Measurements from ENCODE around the gene MYO3B. TPM values are rescaled to one million over a fixed set of nuclear protein-coding genes. Genes with fewer than 3 reads are reported as not detected.
"Not testable (repeated sequence)": the region's sequence is repeated elsewhere in the genome, so short reads cannot be mapped to it uniquely, and the experiment has no call there.

The MYO3B gene
- total RNA-seq, 1 donor from 2014 or later, result 14.1 TPM

GRCh38 chr2:170566138-170566537 is 388.2 kb downstream of the MYO3B start:
- no peak for DNase-seq (ENCODE audit: low spot score)

DNA sequence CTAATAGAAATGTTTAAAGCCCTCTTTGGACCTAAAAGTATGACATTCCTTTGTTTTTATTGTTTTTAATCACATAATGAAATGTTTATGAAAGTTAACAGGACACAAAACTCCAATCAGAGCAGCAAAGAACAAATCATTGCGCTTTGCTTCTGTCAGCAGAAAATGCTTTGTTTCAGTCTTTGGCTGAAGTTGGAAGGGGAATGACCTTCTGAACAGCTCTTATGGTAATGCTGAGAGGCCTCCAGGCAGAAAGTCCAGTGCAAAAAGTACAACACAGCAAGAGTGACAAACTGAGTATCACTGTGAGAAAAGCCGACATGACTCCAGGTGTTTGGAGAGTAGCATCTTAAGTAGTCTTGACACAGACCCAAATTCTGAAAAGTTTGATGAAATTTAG is 389.5 kb downstream of the MYO3B start:
- DNase-seq (ENCODE audit: low spot score), result no peak

GRCh38 chr2:170568511-170568910 is 390.6 kb downstream of the MYO3B start:
- DNase-seq (ENCODE audit: low spot score), result no peak

- no peak for DNase-seq (ENCODE audit: low spot score)
These were observed 393.7 kb downstream of the MYO3B start for GRCh38 chr2:170571612-170572011.

GRCh38 chr2:170573671-170574070 is 395.7 kb downstream of the MYO3B start:
- no peak for DNase-seq (ENCODE audit: low spot score)

GRCh38 chr2:170576296-170576695 is 398.3 kb downstream of the MYO3B start:
- no peak for DNase-seq (ENCODE audit: low spot score)

- DNase-seq (ENCODE audit: low spot score), result no peak
These were observed 399.4 kb downstream of the MYO3B start for GRCh38 chr2:170577356-170577755.

GRCh38 chr2:170578606-170579005 is 400.7 kb downstream of the MYO3B start:
- no peak for DNase-seq (ENCODE audit: low spot score)

GRCh38 chr2:170579511-170579910 is 401.6 kb downstream of the MYO3B start:
- DNase-seq (ENCODE audit: low spot score), result no peak

DNA sequence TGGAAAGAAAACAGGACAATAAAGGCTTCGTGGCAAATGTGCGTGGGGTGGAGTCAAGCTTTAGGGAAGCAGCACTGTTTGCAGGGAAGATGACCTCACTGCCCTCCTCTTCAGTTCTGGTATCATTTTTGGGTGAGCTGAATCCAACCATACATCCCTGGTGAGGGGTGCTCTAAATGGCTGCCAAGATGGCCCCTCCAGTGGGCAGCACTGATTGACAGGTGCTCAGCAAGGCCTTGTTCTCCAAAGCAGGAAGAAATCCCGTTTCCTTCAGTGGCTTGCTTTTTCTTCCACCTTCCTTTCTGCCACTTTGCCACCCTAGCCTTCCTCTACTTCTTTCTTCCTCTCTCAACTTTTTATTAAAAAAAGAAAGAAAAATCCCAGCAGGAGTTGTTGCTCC is 404.4 kb downstream of the MYO3B start:
- no peak for DNase-seq (ENCODE audit: low spot score)

DNA sequence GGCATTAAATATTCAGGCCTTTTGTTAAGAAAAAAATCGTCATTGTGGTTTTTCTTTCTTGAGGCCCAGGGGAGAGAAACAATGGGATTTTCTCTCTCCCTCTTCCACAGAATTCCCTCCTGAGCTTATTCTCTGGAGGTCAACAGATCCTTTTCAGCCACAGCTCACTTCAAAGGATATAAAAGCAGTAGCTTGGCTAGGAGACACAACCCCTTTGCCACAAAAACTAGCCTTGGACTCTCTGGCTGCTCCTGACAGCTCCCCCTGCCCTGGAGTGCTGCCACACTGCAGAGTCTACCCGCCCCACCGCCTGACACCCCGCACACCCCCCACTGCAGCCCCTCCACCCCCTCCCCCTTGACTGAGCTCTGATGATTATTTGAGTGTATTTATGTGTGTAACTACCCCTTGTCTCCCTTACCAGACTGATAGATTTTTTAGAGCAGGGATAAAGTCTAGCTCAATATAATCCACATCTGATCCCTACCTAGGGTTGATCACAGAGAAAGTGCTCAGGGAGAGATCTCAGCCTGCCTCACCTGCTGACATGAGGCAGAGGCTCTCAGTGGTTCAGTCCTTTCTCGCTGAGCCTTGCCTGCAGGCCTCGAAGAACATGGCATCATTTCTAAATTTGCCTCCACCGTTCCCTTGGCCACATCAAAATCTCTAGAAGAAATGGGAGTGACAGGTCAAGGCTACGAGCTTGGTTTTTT is 405.0 kb downstream of the MYO3B start:
- DNase-seq (ENCODE audit: low spot score), result no peak

GRCh38 chr2:170585067-170585466 is 407.1 kb downstream of the MYO3B start:
- DNase-seq (ENCODE audit: low spot score), result no peak

GRCh38 chr2:170586571-170587095 is 408.7 kb downstream of the MYO3B start:
- no peak for DNase-seq (ENCODE audit: low spot score)

DNA sequence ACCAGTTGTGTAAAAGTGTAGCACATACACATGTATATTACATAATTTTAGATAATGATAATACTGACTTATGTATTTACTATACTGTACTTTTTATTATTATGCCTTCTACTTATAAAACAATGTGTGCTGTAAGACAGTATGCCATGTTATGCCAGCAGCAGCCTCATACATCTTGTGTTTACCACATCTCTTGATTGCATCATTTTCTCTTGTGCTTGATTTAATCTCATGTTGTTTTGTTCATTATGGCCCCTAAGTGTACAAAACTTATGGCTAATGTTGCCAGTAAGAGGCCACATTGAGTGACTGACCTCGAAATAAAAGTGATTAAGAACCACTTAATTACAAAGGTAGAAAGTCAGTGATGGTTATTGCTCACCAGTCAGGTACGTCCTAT is 409.2 kb downstream of the MYO3B start:
- no peak for DNase-seq (ENCODE audit: low spot score)

GRCh38 chr2:170587922-170588321 is 410.0 kb downstream of the MYO3B start:
- no peak for DNase-seq (ENCODE audit: low spot score)

DNA sequence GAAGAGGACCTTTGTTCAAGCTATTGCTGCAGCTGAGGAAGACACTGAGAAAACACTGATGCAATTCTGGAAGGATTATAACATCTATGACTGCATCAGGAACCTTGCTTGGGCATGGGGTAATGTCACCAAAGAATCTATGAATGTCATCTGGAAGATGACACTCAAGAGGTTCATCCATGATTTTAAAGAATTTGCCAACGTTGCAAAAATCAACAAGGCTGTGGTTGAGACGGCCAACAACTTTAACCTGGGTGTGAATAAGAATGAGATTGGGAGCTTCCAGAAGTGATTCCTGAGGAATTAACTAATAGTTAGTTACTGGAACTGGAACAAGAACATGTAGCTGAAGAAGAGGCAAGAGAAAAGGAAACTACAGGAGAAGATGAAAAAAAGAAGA is 410.8 kb downstream of the MYO3B start:
- no peak for DNase-seq (ENCODE audit: low spot score)

GRCh38 chr2:170596576-170596975 is 418.6 kb downstream of the MYO3B start:
- no peak for DNase-seq (ENCODE audit: low spot score)

DNA sequence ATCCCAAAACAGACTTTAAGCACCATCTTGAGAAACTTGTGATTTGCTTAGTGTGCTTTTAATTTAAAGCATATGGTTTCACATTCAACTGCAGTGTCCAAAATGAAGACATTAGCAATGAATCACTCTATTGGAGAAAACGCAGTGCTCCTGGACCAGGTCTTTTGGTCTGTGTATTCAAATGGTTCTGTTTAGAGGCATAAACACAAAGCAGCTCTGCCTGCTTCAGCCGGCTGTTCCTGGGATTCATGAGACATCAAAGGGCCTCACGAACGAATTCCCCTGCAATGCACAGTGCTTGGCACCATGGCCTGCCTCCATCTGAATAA is 420.1 kb downstream of the MYO3B start:
- DNase-seq (ENCODE audit: low spot score), result no peak

GRCh38 chr2:170601489-170601888 is 423.5 kb downstream of the MYO3B start:
- DNase-seq (ENCODE audit: low spot score), result no peak

- no peak for DNase-seq (ENCODE audit: low spot score)
These were observed 427.9 kb downstream of the MYO3B start for GRCh38 chr2:170605862-170606261.

GRCh38 chr2:170607171-170607570 is 429.2 kb downstream of the MYO3B start:
- no peak for DNase-seq (ENCODE audit: low spot score)

- no peak for DNase-seq (ENCODE audit: low spot score)
These were observed 432.7 kb downstream of the MYO3B start for GRCh38 chr2:170610615-170611014.

- DNase-seq (ENCODE audit: low spot score), result not testable (repeated sequence)
These were observed 441.0 kb downstream of the MYO3B start for GRCh38 chr2:170618948-170619347.

DNA sequence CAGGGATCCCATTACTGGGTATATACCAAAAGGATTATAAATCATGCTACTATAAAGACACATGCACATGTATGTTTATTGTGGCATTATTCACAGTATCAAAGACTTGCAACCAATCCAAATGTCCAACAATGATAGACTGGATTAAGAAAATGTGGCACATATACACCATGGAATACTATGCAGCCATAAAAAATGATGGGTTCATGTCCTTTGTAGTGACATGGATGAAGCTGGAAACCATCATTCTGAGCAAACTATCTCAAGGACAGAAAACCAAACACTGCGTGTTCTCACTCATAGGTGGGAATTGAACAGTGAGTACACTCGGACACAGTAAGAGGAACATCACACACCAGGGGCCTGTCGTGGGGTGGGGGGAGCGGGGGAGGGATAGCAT is 457.1 kb downstream of the MYO3B start:
- not testable (repeated sequence) for DNase-seq (ENCODE audit: low spot score)

Measured in ureter (tissue), 1 donor.